Measurements from ENCODE around the gene FIP1L1. TPM values are rescaled to one million over a fixed set of nuclear protein-coding genes. Genes with fewer than 3 reads are reported as not detected.
A peak's percentile ranks its signal among the peaks of the same experiment; 100 is the strongest.

The FIP1L1 gene
- total and polyA plus RNA-seq, 7 donors = 23.5 to 49.6 (median 28.2) TPM

GRCh38 chr4:53501561-53501960, 124.1 kb downstream of the FIP1L1 start:
- Histone ChIP-seq H3K4me1 (no peaks in the 10 kb centered on the region), H3K36me3 (ENCODE audit: insufficient read depth in 1 of 2, low read depth in 1 of 2) (no peaks in the 10 kb centered on the region), H3K9me3 (no peaks in the 10 kb centered on the region), H3K27me3 (ENCODE audit: insufficient read depth in 3 of 3, low read length in 2 of 3) (no peaks in the 10 kb centered on the region), H3K4me3 (no peak overlapping the region), H3K27ac (no peak overlapping the region)
- ATAC-seq (no peak), DNase-seq (no peak)
- intact Hi-C loops (cut with DNase I) = no loop called here
- WGBS, 3 donors = 92 to 95% (median 92%) methylated on average over 4 of the region's 4 CpGs
- TF ChIP-seq CTCF (IDR thresholded peaks at IDR 0.05) = no peak

- H3K4me1 ChIP-seq = no peaks in the 10 kb centered on the region
- ATAC-seq = no peak
- 84 to 94% (median 88%) methylated on average over 1 of the region's 1 CpG for WGBS, 3 donors
- TF ChIP-seq CTCF (IDR thresholded peaks at IDR 0.05) = no peak
- H3K4me3 ChIP-seq = no peak overlapping the region
- no peak overlapping the region for H3K27ac ChIP-seq
- no peak for DNase-seq
- intact Hi-C loops (cut with DNase I) = no loop called here
- H3K27me3 ChIP-seq (ENCODE audit: insufficient read depth in 3 of 3, low read length in 2 of 3) = no peaks in the 10 kb centered on the region
- no peaks in the 10 kb centered on the region for H3K9me3 ChIP-seq
- H3K36me3 ChIP-seq (ENCODE audit: insufficient read depth in 1 of 2, low read depth in 1 of 2) = no peaks in the 10 kb centered on the region
Measured at GRCh38 chr4:53502094-53502493, 124.7 kb downstream of the FIP1L1 start.

GRCh38 chr4:53505947-53506346, 128.5 kb downstream of the FIP1L1 start:
- no peaks in the 10 kb centered on the region for H3K4me1 ChIP-seq
- DNase-seq = no peak
- ATAC-seq = no peak
- WGBS, 3 donors = 94 to 97% (median 95%) methylated on average over 2 of the region's 2 CpGs
- TF ChIP-seq CTCF (IDR thresholded peaks at IDR 0.05) = no peak
- no peaks in the 10 kb centered on the region for H3K36me3 ChIP-seq (ENCODE audit: insufficient read depth in 1 of 2, low read depth in 1 of 2)
- H3K4me3 ChIP-seq = no peak overlapping the region
- H3K27ac ChIP-seq = no peak overlapping the region
- intact Hi-C loops (cut with DNase I) = no loop called here
- no peaks in the 10 kb centered on the region for H3K9me3 ChIP-seq
- H3K27me3 ChIP-seq (ENCODE audit: insufficient read depth in 3 of 3, low read length in 2 of 3) = no peaks in the 10 kb centered on the region

GRCh38 chr4:53507058-53507457, 129.6 kb downstream of the FIP1L1 start:
- TF ChIP-seq CTCF (IDR thresholded peaks at IDR 0.05) = no peak
- ATAC-seq = no peak
- intact Hi-C loops (cut with DNase I) = no loop called here
- no peak for DNase-seq
- H3K4me1 ChIP-seq = no peaks in the 10 kb centered on the region
- H3K27ac ChIP-seq = peak overlapping the region; percentile 11
- no peaks in the 10 kb centered on the region for H3K9me3 ChIP-seq
- no peaks in the 10 kb centered on the region for H3K36me3 ChIP-seq (ENCODE audit: insufficient read depth in 1 of 2, low read depth in 1 of 2)
- peak overlapping the region; percentile 13 for H3K4me3 ChIP-seq
- H3K27me3 ChIP-seq (ENCODE audit: insufficient read depth in 3 of 3, low read length in 2 of 3) = no peaks in the 10 kb centered on the region
- 76 to 84% (median 81%) methylated on average over 7 of the region's 7 CpGs for WGBS, 3 donors

GRCh38 chr4:53507671-53508286, 130.3 kb downstream of the FIP1L1 start:
- no peaks in the 10 kb centered on the region for H3K9me3 ChIP-seq
- intact Hi-C loops (cut with DNase I) = no loop called here
- DNase-seq (peak; percentile 74 to 88), ATAC-seq (peak; percentile 79 to 95 (median 90))
- no peaks in the 10 kb centered on the region for H3K4me1 ChIP-seq
- no peaks in the 10 kb centered on the region for H3K27me3 ChIP-seq (ENCODE audit: insufficient read depth in 3 of 3, low read length in 2 of 3)
- peak overlapping the region; percentile 13 for H3K4me3 ChIP-seq
- TF ChIP-seq CTCF (IDR thresholded peaks at IDR 0.05) = no peak
- H3K36me3 ChIP-seq (ENCODE audit: insufficient read depth in 1 of 2, low read depth in 1 of 2) = no peaks in the 10 kb centered on the region
- 20 to 41% (median 31%) methylated on average over 17 of the region's 17 CpGs for WGBS, 3 donors
- peak overlapping the region; percentile 11 for H3K27ac ChIP-seq
